Stimulated activated naive CD8-positive, alpha-beta T cell treated with anti-CD3 and anti-CD28 coated beads, Interleukin-15, Interleukin-2, amounts not matched to agents 100 U/mL and 50 U/mL, for 24 hours (primary cell): ENCODE data around the gene TREML2.
"Not testable (repeated sequence)": the region's sequence is repeated elsewhere in the genome, so short reads cannot be mapped to it uniquely, and the experiment has no call there.

Source experiments
- ATAC-seq: fragments of 150-1000 bp; cut with Tn5 transposase; one replicate; pipeline ENCODE4 v1.10.0; 2021
- DNase-seq: peaks from one replicate; pipeline ENCODE4 v3.0.0; 2021

The TREML2 gene, protein sequence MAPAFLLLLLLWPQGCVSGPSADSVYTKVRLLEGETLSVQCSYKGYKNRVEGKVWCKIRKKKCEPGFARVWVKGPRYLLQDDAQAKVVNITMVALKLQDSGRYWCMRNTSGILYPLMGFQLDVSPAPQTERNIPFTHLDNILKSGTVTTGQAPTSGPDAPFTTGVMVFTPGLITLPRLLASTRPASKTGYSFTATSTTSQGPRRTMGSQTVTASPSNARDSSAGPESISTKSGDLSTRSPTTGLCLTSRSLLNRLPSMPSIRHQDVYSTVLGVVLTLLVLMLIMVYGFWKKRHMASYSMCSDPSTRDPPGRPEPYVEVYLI

DNA sequence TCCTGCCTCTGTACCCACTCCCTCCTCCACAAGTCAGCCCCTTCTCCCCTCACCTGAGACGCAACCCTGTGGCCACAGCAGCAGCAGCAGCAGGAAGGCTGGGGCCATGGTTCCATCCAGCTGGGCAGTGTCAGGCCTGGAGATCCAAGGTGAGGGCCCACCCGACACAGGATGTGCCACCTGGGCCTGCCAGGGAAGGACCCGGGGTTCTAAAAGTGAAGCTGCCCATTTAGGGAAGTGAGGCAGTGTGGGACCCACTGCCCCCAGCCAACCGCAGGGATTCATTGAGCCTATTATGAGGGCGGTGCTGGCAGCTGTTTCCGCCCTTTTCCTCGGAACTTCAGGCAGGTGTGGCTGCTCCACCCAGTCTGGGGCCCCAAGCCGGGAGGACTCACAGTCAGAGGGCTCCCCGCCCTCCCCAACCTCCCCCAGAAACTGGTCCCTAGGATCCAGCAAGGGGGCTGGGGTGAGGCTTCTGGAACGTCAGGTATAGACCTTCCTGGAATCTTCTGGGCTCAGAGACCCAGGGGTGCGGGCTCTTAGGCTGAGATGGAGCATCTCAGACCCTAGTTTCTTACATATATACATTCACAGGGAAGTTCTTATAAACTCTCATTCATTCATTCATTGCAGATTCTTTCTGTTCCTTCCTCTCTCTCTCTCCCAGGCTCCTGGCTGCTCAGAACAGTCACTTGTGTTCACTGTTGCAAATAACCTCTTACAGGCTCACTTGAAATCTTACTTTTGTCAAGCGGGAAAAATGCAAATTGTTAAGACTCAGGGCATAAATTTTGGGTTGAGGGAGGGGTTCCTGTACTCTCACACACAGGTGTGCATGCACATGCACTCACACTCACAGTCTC lies at the start of gene TREML2:
TSS of gene TREML2 (minus strand) at position 249 of the 863 bp plus-strand sequence. CDS start at position 108, 141 bp downstream.
- peak; percentile 52 for DNase-seq
- ATAC-seq = peak; percentile 65

DNA sequence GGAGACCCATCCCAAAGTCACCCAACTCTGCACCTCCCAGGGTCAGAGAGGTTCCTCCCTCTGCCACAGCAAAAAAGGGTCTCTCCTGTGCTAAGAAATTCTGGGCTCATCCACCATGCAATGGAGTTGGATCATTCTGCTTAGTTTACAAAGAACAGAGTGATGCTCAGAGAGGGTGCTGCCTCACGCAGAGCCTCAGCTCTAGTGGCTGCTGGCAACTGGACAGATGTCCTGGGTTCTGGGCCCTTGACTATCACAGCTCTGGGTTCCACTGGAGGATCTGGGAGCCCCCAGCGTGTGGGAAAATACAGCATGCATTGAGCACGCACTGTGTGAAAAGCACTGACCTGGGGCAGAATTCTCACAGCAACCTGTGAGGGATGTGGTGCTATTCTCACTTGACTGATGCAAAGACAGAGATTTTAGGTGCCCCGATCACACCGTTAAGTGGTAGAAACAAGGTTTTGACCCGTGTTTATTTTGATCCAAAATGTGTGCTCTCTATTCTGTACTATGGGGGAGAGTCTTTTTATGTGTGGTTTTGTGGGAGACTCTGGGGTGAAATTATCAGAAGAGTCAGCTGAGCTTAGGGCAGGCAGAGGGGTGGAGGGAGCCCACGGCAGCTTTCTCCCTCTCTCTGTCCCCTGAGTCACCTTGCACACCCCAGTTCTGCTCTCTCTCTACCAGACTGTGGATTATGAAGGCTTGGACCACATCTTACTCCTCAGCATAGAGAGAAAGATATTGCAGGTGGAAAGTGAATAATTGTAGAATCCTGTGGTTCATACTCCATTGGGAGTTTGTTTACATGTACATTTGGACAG lies 47.1 kb upstream of the TREML2 start:
- DNase-seq = no peak
- ATAC-seq = no peak

DNA sequence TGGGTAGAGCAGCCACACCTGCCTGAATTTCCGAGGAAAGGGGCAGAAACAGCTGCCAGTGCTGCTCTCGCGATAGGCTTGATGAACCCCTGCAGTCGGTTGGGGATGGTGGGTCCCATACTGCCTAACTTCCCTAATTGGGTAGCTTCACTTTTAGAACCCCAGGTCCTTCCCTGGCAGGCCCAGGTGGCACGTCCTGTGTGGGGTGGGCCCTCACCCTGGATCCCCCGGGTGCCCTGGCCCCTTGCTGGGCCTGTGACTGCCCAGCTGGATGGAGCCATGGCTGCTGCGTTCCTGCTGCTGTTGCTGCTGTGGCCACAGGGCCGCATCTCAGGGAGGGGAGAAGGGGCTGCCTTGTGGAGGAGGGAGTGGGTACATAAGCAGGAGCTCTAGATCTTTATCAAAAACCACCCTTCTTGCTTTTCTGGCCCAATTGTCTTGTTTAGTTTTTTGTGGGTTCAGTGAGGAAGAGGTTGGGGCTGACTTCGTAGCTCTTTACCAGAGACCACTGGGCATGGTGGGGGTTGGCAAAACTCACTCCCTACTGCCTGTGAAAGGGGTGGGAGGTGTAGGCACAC lies 46.4 kb upstream of the TREML2 start:
- no peak for ATAC-seq
- no peak for DNase-seq

DNA sequence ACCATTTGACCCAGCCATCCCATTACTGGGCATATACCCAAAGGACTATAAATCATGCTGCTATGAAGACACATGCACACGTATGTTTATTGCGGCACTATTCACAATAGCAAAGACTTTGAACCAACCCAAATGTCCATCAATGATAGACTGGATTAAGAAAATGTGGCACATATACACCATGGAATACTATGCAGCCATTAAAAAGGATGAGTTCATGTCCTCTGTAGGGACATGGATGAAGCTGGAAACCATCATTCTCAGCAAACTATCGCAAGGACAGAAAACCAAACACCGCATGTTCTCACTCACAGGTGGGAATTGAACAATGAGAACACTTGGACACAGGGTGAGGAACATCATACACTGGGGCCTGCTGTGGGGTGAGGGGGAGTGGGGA lies 45.6 kb upstream of the TREML2 start:
- not testable (repeated sequence) for DNase-seq, ATAC-seq

DNA sequence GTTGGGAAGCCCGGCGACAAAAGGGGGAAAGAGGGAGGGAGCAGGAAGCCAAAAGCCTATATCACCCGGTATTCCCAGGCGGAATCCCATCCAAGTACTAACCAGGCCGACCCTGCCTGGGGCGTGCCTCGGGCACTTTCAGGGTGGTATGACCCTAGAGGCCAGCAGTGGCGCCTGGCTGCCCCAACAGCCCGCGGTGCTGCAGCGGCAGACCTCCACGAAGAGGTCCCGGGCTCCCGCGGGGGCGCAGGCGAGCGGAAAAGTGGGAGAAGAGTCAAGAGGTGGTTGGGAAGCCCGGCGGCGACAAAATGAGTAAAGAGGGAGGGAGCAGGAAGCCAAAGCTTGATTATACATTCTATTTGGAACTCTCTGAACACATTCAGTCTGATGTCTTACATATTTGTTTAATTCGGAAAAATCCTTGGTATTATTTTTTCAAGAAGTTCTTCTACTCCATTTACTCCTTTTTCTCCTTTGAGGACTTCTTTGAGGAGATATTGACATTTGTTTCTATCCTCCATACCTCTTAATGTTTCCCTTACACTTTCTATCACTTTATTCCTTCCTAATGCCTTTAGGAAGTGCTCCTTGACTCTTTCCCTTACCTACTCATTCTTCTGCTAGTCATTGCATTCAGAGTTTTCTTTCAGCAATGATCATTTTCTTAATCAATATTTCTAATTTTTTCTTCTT lies 38.7 kb upstream of the TREML2 start:
- no peak for ATAC-seq
- no peak for DNase-seq

DNA sequence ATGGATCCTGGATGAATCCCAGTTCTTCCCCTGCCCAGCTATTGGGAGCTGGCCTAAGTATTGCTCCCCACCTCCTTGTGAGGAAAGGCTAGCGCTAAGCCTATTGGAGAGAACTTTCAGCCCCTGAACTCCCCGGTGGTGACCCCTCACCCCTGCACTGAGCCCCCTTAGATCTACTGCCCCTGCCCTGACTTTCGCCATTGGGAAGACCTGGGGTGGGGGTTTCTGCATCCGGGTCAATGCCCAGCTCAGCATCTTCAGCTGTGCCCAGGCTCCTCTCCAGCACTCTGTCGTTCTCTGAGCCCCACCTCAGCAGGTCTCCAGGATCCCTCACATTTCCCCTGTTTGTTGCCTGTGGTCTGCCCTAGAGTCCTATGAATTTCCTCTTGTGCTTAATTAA lies 36.2 kb upstream of the TREML2 start:
- no peak for DNase-seq
- peak; percentile 23 for ATAC-seq

DNA sequence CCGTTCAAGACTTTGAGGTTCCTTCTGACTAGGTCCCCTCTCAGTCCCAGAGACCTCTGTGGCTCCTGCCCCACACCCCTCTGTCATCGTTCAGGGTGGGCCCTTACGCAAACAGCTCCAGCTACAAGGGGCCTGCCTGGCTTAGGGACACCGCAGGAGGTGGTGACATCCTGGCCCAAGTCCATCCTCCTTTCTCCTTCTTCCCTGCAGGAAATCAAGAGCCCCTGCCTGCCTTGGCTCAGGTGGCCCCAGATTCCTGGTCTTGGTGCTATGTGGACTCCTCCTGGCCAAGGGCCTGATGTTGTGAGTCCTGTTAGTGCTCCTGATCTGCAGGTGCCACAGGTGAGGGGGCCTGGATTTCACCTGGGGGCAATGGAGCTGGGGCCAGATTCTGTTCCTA lies 35.3 kb upstream of the TREML2 start:
- ATAC-seq = no peak
- DNase-seq = no peak

DNA sequence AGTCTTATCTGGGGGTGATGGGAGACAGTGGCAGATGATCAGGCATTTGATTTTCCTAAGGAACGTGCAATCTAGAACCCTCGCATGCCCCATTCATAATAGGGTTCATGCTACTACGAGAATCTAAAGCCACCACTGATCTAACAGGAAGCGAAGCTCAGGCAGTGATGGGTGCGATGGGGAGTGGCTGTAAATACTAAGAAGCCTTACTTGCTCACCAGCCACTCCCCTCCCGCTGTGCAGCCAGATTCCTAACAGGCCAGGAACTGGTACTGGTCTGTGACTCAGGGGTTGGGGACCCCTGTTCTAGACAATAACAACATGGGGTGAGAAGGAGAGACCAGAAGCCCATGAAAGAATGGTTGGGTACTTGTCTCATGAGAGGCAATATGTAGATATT lies 31.7 kb upstream of the TREML2 start:
- ATAC-seq (no peak), DNase-seq (no peak)

DNA sequence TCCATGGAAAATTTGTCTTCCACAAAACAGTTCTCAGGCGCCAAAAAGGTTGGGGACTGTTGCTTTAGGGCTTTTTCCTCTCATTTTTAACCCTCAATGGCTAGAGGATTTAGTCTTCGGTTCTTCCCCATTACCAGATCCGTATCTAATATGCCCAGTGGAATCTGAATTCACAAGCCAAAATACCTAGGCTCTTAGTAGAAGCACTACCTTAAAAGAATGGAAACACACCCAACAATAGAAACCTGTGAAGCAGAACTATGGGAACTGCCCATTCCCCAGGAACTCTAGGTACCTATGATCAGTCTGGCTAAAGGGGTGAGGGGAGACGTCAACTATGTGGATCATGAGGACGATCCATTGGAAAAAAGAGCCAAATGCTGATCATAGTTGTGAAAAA lies 30.3 kb upstream of the TREML2 start:
- no peak for ATAC-seq

DNA sequence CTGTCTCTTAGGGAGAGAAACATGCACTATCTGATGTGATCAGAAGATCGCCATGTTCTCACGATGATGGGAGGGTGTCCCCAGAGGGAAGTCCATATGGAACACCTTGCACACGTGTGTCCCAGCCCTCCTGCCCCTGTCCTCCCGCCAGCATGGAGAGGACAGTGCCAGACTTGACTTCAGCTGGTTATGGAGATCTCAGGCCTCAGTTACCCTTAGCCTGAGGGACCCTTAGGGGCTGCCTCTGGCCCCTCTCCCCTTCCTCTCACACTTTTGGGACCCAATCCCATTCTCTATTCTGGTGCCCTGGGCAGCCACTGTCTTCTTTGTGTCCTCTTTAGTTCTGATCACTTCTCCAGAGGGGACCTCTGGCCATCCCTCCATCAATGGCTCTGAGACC lies 28.8 kb upstream of the TREML2 start:
- no peak for ATAC-seq
- no peak for DNase-seq

More for the DNA sequence above, 30.3 kb upstream of the TREML2 start:
- DNase-seq = no peak

DNA sequence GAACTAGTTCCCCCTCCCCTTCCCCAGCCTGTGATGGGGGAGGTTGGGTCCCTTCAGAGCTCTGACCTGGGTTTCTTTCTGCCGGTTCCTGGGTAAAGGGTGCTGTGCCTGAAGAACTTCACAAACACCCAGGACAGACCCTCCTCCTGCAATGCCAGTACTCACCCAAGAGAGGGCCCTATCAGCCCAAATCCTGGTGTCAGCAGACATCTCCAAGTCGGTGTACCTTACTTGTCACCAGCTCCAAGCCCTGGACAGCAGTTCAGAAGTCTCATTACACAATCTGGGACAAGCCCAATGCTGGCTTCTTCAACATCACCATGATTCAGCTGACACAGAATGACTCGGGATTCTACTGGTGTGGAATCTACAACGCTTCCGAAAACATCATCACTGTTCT lies 27.7 kb upstream of the TREML2 start:
- no peak for DNase-seq
- ATAC-seq = no peak

DNA sequence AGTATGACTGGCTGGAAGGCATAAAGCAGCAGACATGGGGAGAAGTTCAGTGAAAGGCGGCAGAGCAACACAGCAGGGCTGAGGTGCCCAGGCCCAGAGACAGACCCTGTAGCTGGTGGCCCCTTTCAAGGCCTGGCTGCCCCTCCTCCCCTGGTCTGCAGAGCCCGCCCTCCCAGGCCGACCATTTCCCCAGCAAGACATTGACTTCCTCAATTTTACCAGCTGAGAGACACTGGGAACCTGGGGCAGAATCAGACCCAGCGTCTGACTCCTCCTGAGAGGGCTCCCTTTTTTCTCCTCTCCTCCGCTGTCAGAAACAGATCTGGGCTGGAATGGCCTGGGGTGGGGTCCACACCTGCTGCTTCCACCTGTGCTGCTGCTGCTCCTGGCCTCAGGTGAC lies 27.1 kb upstream of the TREML2 start, which contains the start of gene TREML4:
TSS of gene TREML4 (plus strand) at position 254 of the 400 bp plus-strand sequence. CDS start at position 333, 79 bp downstream.
- no peak for ATAC-seq
- DNase-seq = no peak

DNA sequence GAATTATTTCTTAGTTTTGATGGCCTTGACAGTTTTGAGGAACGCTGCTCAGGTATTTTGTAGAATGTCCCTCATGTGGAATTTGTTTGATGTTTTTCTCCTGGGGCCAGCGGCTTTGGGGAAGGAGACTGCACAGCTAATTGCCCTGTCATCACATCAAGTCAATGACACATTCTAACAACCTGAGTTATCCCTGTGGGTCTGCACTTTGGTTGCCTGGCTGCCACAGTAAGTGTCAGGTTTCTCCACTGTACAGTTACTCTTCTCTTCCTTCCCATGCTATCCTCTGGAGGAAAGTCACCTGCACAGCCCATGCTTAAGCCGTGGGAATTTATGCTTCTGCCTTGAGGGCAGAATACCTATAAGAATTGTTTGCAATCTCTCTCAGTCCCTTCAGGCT lies 25.8 kb upstream of the TREML2 start:
- ATAC-seq = no peak
- no peak for DNase-seq

DNA sequence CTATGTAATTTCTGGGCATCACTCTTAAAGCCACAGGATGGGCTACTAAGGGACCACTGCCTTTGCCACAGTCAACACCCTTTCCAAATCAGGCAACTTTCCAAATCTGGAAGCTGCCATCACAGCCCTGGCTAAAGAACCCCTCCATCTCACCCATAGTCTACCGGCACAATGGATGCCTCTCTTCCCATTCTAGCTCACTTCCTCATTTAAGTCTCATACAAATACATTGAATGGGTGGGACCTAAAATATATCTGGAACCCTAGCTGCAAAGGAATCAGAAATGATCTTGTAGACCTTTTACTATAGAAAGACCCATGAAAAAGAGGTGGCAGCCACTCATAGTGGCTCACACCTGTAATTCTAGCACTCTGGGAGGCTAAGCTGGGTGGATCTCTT lies 23.9 kb upstream of the TREML2 start:
- ATAC-seq (no peak), DNase-seq (no peak)

DNA sequence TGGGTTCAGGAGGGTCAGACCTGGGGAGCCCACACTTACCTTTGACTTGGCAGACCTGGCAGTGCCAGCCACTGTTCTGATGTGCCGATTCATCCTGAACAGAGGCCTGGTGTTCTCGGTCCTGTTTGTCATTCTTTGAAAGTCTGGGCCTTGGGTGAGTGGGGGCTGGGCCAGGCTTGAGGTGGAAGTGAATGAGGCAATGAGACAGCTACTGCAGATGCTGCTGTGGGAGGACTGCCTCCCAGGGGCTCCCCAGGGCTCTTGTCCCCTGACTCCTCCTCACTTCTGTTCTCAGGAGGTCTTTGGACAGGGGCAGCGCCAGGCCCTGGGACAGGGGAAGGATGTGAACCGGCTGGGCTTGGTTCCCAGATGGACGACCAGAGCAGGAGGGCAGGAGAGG lies 21.6 kb upstream of the TREML2 start:
- DNase-seq = no peak
- no peak for ATAC-seq

DNA sequence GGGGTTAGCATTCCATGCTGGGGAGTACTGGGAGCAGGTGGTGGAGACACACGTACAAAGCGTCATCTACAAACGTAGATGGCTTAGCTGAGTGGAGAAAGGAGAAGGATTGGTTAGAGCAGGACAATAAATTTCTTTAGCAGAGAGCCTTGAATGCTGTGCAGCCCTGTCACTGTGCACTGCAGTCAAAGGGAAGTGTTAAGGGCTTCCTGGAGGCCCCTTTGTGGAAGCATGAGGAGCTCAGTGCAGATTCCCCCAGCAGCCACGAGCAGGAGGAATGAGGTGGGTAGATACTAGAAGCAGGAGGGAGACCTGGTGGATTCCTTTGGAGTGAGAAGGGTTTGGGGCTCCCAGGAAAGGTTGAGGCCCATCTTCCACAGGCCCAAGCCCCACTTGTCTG lies 21.1 kb upstream of the TREML2 start:
- no peak for ATAC-seq
- DNase-seq = no peak

DNA sequence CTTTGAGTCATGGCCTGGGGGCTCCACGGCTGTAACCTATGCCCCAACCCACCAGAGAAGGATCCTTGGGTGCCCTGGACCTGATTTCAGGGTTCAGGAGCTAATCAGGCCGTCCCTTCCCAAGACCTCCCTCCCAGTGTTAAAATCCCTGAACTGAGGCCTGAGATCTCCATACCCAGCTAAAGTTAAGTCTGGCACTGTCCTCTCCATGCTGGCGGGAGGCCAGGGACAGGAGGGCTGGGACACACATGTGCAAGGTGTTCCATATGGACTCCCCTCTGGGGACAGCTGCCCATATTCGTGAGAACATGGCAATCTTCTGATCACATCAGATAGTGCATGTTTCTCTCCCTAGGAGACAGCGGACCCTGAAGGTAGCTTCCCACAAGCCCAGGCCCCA lies 15.7 kb upstream of the TREML2 start:
- DNase-seq = no peak
- no peak for ATAC-seq

DNA sequence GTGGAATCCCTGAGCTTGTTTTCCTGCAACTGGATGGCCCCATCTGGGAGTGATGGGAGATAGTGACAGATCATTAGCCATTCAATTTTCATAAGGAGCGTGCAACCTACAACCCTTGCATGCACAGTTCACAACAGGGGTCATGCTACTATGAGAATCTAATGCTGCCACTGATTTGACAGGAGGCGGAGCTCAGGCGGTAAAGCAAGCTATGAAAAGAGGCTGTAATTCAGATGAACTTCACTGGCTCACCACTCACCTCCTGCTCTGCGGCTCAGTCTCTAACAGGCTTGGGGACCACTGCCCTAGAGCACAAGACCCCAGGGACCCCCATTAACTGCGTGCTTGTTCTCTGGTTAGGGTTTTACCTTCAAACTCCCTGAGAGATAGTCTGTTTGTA lies 14.8 kb upstream of the TREML2 start:
- DNase-seq (no peak), ATAC-seq (no peak)

DNA sequence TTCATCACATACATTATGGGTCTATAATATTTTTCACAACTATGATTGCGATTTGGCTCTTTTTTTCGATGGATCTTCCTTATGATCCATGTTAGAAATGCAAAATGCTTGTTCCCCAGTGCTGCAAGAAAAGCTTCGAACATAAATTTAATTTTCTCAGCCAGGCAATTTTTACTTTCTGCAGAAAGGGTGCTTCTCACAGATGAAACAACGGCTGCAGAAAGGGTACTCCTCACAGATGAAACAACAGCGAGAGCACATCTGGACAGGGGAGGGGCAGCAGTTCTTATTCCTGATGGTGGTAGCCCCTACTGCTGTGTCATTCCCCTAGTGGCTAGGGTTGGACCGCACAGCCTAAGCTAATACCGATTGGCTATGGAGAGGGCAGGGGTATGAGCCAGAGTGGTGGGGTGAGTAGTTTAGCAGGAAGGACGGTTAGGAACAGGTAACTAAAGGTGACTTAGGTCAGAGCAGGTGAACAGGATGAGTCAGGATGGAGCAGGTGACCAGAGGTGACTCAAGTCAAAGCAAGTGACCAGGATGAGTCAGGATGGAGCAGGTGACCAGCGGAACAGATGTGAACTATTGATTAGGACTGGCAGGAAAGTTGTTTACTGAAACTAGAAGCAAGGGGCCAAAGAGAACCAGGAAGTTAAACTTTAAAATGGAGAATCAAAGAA lies 13.8 kb upstream of the TREML2 start:
- no peak for DNase-seq
- ATAC-seq = no peak

DNA sequence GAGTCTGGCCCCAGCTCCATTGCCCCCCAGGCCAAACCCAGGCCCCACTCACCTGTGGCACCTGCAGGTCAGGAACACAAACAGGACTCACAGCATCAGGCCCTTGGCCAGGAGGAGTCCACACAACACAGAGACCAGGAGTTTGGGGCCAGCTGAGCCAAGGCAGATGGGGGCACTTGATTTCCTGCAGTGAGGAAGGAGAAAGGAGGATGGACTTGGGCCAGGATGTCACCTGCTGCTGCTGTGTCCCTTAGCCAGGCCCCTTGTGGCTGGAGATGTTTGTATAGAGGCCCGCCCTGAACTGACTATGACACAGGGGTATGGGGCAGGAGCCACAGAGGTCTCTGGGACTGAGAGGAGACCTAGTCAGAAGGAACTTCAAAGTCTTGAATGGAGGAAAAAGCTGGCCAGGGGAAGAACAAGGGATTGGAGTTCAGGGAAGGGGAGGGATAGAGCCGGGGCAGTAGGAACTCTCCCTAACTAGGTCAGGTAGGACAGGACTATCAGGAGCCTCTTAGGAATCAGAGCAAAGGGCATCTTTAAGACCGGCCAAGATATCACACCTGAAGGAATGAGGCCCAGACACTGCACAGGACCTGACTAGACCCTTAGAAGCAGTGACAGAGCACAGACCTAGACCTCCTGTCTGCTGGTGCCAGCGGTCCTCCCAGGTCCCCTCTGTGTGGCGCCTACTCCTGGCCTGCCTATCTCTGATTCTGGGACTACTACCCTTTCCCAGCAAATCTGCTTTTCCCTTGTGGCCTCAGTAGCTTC lies 8.8 kb upstream of the TREML2 start:
- ATAC-seq (no peak), DNase-seq (no peak)
